Astrocyte (in vitro differentiated cells and primary cell): ENCODE results near the gene EP400.

ENCODE experiments used
- EZH2 ChIP-seq: IDR thresholded peaks from 2 replicates; pipeline ENCODE4 v1.6.1; 2012; ENCODE audit warnings: mild to moderate bottlenecking, low read length, inconsistent platforms; ENCODE audit not compliant: insufficient read depth
- TF ChIP-seq, protein P1 (sequence below): IDR thresholded peaks from 2 replicates; pipeline ENCODE4 v1.5.1; 2011; ENCODE audit warnings: low read depth, mild to moderate bottlenecking, inconsistent platforms, low read length, moderate library complexity; ENCODE audit not compliant: insufficient read depth

- TF ChIP-seq, protein P1, sequence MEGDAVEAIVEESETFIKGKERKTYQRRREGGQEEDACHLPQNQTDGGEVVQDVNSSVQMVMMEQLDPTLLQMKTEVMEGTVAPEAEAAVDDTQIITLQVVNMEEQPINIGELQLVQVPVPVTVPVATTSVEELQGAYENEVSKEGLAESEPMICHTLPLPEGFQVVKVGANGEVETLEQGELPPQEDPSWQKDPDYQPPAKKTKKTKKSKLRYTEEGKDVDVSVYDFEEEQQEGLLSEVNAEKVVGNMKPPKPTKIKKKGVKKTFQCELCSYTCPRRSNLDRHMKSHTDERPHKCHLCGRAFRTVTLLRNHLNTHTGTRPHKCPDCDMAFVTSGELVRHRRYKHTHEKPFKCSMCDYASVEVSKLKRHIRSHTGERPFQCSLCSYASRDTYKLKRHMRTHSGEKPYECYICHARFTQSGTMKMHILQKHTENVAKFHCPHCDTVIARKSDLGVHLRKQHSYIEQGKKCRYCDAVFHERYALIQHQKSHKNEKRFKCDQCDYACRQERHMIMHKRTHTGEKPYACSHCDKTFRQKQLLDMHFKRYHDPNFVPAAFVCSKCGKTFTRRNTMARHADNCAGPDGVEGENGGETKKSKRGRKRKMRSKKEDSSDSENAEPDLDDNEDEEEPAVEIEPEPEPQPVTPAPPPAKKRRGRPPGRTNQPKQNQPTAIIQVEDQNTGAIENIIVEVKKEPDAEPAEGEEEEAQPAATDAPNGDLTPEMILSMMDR: no peak
- TF ChIP-seq EZH2: no peak
Observed at GRCh38 chr12:132003846-132004245, 54.1 kb downstream of the EP400 start.
